GM21786 (cell line): ENCODE results near the gene EPB41.
"Not testable (repeated sequence)": the region's sequence is repeated elsewhere in the genome, so short reads cannot be mapped to it uniquely, and the experiment has no call there.

Experiments
- ATAC-seq: cut with Tn5 transposase; IDR thresholded peaks from one replicate; pipeline ENCODE4 v1.9.1; 2021; ENCODE audit not compliant: unreplicated experiment

Gene EPB41

DNA sequence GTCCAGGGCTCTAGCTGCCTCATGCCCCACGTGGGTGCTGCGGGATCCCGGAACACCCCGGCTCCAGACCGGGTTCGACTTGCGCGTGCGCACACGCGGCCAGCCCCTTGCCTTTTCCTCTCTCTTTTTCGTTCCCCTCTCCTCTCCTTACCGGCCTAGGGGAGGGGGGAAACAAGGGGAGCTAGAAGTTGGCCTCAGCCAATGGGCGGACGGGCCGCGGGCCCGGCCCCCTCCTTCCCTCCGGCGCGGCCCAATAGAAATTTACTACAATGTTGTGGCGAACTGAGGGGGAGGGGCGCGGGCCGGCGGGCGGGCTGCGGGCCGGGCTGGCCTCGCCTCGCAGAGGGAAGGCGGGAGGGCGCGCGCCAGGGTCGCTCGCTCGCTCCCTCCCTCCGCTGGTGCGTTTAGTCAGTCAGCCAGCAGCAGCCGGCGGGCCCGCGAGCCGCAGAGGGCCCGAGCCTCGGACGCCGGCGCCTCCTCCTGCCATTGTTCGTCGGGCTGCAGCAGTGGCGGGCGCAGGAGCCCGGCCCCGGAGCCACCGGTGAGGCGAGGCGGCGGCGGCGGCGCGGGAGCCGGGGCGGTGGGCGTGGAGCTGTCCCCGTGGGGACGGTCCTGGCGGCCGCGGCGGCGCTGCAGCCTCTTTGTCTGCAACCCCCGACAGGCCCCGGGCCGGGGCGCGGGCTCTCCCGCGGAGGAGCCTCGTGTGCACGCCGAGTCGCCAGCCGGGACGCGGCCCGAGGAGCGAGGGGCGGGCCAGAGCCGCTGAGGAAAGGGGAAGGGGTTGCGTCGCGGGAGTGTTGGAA is at the start of gene EPB41:
Gene EPB41, plus strand, starts transcription at position 342 of the 803 bp plus-strand sequence. CDS start 72,869 bp downstream, outside the sequence.
- ATAC-seq: peak; percentile 83

DNA sequence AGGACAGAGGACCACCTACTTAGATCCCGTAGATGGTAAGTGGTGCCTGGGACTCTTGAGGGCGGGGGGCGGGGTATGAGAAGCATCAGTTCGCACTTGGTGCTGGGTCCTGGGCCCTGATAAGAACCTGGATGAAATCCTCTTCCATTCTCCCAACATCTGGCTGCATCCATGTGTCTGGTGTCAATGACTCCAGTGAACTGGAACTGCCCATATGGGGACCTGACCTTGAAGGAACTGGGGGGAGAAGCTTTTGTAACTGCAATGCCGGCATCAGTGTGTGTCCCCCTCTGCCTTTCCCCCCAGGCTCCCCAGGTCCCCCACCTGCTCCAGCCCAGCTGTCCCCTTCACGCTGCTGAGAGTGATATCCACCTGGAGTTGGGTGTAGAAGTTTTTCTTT is 49.7 kb upstream of the EPB41 start:
- ATAC-seq: no peak

DNA sequence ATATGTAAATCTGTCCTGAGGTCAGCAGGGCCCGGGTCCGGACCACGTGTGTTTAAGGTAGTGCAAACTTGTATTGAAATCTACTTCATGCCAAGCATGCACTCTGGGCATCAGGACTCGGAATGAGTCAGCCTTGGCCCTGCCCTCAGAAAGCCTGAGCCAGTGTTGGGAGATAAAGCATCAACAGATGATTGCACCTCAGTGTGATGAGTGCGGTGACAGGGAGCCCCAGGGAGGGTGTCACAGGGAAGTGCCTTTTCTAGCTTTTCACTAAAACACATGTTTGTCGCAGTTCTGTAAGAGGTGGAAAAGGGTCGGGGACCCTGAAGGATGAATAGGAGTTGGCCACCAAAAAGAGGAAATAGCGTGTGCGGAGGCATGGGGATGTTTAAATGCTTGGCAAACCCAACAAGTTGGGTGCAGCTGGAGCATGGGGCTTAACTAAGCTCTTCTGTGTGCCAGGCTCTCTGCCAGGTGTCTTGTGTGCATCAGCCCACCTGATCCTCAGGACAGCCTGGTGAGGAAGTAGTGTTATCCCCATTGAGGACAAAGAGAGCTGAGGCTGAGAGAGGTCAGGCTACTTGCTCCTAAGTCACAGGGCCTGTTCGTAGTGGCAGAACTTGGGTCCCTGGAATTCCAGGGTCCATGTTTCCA is 48.2 kb upstream of the EPB41 start:
- no peak for ATAC-seq

DNA sequence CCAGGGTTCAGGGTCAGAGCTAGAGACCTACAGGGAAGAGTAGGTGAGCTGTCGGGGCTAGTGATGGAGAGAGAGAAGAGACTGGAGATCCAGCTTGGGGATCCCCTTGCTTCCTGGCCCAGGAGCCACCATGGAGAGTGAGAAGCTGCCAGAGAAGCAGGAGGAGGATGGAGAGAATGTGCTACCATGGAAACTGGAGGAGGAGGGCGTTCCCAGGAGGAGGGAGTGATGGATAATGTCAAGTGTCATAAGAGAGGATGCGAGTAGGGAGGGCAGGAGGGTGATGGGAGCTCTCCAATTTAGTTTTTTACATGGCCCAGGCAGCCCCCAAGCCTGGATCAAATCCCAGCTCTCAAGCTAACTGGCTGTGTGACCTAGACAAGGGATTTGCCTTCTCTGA is 46.5 kb upstream of the EPB41 start:
- ATAC-seq: no peak

DNA sequence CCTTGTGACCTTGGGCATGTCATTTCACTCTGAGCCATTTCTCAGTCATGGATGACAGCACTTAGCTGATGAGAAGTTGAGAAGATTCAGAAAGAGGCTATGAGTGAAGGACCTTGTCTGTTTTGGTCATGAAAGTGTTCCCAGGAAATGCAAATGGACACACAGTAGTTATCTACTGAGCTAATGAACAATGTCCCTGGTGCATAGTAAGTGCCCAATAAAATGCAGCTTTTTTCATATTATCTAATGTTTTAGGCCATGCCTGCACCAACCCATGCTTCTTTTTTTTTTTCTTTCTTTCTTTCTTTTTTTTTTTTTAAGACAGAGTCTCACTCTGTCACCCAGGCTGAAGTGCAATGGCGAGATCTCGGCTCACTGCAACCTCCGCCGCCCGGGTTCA is 44.4 kb upstream of the EPB41 start:
- ATAC-seq: no peak

DNA sequence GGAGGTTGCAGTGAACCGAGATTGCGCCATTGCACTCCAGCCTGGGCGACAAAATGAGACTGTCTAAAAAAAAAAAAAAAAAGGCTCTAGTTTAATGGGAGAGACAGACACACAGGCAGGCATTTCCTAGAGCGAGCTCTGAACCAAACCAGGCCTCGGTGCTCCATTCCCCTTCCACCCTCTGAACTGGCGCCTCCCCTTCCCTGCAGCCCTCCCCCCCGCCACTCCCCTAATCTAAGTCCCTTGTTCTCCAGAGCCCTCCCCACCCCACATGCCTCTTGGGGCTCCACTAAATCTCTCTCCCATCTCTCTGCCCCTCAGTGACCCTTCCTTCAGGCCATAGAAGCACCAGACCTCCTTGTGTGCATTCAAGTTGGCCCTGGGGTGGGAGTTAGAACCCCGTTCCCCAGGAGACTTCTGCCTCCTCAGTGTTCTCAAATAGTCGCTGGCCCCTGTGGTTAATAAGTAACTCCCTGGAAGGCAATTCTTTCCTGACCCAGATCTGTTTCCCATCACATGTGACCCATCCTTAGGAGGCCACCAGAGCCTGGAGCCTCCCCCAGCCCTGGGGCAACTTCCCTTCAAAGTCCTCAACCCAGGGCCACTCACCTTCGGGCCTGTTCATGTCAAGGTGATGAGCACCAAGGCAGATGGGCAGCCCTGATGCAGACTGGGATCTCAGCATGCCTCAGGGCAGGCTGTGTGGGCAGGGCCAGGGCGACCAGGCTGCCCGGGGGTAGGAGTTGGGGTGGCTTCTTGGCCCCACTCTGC is 42.6 kb upstream of the EPB41 start:
- no peak for ATAC-seq

DNA sequence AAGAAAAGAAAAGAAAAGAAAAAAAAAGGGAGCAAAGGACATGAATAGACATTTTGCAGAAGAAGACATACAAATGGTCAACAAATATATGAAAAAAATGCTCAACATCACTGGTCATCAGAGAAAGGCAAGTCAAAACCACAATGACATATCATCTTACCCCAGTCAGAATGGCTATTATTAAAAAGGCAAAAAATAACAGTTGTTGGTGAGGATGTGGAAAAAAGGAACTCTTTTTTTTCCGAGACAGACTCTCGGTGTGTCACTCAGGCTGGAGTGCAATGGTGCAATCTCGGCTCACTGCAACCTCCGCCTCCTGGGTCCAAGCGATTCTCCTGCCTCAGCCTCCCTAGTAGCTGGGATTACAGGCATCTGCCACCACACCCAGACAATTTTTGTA is 39.2 kb upstream of the EPB41 start:
- ATAC-seq: not testable (repeated sequence)

DNA sequence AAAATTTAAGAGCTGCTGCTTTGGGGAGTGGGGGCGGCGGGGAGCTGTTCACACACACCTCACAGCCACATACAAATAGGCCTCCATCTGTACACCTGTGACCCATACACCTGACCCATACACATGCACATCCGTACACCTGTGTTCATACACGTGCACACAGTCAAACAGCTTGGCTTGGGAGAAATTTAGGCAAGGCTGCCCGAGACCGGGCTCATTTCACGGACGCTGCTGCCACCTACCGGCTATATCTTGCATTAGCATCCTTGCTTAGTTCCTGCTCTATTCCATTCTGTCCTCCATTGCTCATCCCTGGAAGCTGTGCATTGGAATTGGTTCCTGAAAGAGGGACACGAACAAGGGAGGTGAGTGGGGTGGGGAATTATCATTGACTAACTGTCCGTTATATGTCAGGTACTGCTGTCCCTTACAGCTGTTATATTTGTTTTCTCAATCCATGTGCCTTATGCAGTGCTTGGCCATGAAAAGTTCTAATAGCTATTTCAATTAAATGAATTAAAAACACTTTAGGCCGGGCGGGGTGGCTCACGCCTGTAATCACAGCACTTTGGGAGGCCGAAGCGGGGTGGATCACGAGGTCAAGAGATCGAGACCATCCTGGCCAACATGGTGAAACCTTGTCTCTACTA is 37.1 kb upstream of the EPB41 start:
- no peak for ATAC-seq

DNA sequence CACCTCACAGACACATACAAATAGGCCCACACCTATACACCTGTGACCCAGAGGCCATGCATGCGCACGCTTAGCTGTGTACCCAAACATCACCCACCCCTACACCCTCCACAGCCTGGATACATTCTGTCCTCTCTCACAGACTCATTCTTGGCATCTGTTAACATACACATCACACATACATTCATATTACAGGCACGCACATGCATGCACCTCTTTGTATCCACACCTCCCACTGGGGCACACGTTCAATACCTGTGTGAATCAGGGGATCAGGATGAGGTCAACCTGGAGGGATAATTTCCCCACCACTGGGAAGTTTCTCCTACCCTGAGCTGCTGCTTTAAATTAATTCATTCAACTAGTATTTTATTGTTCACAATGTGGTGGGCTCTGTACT is 35.6 kb upstream of the EPB41 start:
- no peak for ATAC-seq

DNA sequence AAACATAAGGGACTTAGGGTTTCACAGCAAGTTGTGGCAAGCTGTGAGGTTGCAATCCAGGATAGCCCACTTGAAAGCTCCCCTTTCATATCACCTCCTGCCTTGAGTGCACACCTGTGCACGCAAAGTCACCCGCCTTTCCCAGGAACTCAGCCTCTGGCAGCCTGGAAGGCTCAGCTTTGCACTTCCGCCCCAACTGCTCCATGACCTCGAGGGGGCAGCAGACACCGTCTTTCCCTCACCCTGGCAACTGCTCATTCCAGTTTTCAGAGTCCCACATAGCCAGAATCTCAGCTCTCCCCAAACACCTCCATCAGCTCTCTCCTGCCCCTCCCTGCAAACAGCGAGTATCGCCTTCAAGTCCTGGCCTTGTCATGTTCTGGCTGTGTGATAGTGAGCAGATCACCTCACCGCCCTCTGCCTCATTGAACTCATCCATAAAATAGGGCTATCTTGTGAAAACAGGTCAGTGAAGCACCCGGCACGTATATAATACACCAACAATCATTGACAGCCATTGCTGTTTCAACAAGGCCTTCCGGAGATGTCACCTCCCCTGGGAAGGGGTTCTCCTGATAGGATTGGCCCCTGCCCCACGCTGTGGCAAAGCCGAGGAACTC is 32.2 kb upstream of the EPB41 start:
- no peak for ATAC-seq

DNA sequence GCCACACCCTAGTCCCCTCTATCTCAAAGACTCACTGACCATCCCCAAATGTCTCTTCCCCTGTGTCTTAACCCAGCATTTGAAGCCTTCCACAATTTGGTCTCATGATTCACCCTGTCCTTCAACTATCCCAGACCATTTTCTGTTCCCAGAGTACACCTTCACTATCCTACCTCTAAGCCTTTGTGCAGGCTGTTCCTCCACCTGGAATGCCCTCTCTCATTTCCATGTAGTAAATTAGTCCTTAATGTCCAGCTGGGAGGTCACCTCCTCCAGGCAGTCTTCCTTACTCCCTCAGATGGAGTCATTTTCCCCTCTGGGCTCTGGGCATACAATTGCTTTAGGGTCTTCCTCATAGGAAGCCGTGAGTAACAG is 31.1 kb upstream of the EPB41 start:
- no peak for ATAC-seq

DNA sequence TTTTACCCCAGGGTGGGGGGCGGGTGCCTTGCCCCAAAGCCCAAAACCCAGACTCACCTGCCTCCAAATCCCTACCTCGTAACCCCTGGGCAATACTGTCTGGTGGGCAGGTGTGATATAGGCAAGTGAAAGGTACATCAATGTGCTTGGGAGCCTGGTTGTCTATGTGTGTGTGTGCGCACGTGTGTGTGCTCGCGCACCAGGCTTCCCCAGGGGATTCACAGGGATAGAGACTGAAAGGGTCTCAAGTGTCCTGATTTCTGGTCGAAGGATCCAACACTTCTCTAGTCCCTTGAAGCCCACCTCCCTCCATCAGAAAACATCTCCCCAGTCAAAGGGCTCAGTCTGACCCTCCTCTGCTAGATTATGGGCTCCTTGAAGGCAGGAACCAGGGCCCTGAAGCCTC is 28.9 kb upstream of the EPB41 start:
- ATAC-seq: no peak

DNA sequence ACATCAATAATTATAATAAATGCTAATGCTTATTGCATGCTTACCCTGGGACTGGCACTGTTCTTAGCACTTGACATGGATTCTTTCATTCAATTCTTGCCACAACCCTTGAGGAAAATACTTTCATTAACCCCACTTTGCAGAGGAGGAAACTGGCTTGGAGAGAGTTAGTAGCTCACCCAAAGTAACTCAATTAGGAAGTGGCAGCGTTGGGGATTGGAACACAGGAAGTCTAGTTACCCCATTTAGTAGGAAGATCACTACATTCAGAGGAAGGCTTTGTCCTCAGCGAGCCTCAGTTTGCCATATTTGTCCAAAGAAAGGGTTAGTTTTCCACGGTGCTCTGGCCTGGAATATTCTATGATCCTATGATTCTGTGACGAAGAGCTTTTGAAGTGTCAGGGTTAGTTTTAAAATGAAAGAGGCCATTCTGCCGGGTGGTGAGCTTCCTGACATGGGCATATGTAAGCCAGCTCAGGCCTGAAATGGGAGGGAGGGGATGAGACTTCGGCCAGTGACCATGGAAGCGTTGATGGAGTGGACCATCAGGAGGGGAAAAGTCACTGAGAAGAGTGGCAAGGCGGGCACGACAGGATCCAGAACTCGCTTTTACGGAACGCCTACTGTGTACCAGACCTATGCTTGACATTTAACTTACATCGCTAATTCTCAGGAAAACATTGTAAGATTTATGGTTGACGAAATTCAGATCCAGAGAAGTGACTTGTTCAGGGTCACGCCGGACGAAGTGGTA is 28.2 kb upstream of the EPB41 start:
- no peak for ATAC-seq

DNA sequence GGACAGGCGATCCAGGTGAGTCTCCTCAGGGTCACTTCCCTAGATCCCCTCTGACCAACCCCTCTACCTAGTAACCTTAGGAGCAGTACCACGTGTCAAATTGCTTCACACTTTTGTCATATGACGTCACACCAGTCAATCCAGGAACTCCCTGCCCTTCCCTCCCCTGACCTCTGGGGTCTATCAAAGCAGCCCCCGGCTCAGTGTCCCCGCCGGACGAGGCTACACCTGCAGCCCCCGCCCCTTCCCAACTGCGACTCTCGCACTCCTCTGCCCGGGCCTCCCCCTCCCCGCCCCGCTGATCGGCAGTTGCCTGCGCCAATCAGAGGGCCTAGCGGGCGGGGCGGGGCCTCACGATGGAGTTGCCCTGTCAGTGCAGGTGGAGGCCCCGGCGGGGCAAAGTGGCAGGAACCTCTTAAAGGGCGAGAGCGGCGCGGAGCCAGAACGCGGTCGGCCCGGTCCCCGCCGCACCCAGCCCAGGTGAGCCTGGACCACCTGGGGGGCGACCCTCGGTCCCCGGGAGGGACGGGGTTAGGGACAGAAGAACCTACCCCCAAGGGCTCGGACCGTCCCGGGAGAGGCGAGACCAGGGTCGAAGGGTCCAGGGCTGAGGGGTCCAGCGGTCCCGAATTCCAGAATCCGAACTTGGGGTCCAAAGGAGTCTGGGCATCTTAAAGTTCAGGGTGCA is 27.5 kb upstream of the EPB41 start:
- peak; percentile 35 for ATAC-seq

DNA sequence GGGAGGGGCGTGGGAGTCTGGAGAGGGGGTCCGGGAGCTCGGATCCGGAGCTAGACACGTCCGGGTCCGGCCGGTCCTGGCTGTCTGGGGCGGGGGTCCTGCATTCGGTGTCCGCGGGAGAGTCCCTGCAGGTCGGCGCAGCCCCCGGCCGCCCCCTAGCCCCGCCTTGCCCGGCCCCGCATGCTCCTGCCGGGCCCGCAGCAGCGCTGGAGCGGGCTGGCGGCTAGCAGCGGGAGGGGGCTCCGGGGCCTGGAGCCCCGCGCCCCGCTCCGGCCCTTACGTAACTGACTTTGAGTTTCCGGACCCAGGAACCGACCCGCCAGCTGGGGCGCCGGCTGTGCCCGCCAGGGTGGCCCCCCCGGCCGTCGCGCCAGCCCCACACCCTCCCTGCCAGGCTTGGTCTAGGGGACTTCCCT is 26.9 kb upstream of the EPB41 start:
- peak; percentile 3 for ATAC-seq

DNA sequence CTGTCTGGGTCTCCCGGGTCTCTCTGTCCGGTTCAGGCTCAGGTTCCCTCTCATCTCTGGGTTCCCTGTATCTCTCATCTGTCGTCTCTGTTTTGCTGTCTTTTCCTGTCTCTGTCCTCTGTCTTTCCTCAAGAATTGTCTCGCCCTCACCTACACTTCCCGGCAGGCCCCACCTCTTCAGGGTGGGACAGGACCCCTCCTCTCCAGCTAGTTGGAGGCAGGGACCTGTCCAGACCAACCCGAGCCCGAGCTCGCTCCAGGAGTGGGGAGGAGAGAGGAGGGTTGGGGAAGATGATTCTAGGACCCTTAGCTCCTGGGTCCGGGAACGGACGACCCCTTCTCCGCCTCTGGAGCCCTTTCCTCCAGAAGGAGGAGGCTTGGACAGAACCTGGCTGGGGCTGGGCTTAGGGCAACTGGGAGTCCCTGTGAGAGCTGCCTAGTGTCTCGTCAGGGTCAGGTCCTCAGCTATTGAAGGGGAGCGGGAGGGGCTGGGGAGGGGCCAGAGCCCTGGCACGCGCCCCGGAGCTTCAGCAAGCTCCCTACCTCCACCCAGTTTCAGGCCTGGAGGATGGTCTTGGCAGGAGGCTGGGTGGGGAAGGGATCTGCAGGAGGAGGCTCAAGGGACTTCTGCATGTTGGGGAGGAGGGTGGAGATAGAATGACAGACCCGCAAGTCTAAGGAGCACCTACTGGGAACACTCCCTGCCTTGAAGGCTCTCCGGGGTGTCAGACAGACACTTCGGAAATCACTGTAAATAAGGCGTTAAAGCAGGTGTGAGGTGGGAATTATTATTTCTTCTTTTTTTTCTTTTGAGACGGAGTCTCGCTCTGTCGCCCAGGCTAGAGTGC is 26.3 kb upstream of the EPB41 start:
- ATAC-seq: no peak

DNA sequence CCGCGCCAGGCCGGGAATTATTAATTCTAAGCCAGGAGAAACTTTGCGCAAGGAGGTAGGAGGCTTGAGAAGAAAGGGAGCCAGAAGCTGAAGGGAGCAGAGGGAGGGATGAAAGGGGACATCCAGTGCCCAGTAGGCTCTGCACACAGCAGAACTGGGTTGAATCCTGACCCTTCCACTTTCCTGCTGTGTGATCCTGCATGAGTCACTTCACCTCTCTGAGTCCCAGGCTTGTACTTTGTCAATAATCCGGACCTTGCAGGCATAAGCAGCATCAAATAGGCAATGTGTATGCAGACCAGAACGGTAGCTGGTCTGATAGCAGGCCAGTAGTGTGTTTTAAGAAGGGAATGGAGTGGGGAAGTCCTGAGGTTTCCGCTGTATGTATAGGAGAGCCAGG is 25.5 kb upstream of the EPB41 start:
- ATAC-seq: no peak

DNA sequence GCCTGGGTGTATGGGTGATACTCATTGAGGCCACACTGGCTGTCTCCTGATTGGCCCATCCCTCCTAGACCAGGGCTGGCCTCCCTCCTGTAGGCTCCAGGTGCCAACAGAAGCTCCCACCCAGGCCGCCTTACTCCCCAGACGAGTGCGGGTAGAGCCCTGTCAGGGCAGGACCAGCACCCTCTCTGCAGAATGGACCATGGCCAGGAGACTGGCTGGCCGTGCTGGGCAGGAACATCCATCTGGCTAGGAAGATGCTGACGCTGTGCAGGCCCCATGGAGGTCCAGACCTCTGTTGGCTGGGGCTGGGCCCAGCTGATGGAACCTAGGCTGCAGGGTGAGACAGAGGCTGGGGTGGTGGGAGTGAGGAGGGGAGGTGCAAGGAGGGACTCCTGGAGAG is 25.0 kb upstream of the EPB41 start:
- no peak for ATAC-seq

DNA sequence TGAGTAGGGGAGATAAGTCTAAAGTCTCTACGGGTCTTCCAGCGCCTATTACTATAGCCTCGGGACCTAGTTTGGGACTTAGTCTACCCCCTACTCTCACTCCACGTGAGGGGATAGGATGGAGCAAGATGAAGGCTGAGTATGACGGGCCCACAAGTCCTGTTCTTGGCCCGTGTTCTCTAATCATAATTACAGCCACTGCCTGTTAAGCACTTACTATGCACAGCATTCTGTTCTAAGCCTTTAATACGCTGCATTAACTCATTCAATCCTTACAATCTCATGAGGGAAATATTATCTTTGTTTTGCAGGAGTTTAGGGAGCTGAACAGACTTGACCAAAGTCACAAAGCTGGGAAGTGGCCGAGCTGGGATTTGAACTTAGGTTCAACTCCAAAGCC is 23.9 kb upstream of the EPB41 start:
- no peak for ATAC-seq
